Right atrium auricular region (tissue), 2 donors: ENCODE data around the gene MGA. TPM values are rescaled to one million over a fixed set of nuclear protein-coding genes. Genes with fewer than 3 reads are reported as not detected.

Experiments
- DNase-seq: peaks from one replicate; pipeline ENCODE4 v3.0.0-alpha.2; 2019; ENCODE audit warnings: low spot score
- H3K27ac ChIP-seq, 2 donors: fragments of 200-600 bp; sonication (generic); 1 replicate in 1 of 2; 2 replicates in 1 of 2; pipeline ENCODE4 v1.5.1; 2016 to 2019
- H3K27me3 ChIP-seq, 2 donors: fragments of 200-600 bp; sonication (generic); one replicate each; pipeline versions ENCODE4 v1.5.1 to v1.6.0; 2017 to 2019
- H3K36me3 ChIP-seq: fragments of 200-600 bp; sonication (generic); one replicate; pipeline ENCODE4 v1.5.1; 2016
- H3K4me1 ChIP-seq, 2 donors: fragments of 200-600 bp; sonication (generic); one replicate each; pipeline versions ENCODE4 v1.5.1 to v1.6.0; 2017 to 2019
- H3K4me3 ChIP-seq, 2 donors: fragments of 200-600 bp; sonication (generic); 1 replicate in 1 of 2; 2 replicates in 1 of 2; pipeline ENCODE4 v1.5.1; 2017 to 2019; ENCODE audit warnings: mild to moderate bottlenecking in 1 of 2, moderate library complexity in 1 of 2
- H3K9me3 ChIP-seq, 2 donors: fragments of 200-600 bp; sonication (generic); one replicate each; pipeline ENCODE4 v1.5.1; 2019
- total RNA-seq, 2 donors: library from RNA; depleted of rRNA; stranded (reverse); fragments of >200 nt; gene quantifications; one replicate each; pipeline ENCODE4 v1.1.0, GENCODE V29; 2016
- TF ChIP-seq, protein P1 (sequence below), 2 donors: fragments of 200-600 bp; sonication (generic); IDR thresholded peaks; one replicate each; pipeline ENCODE4 v1.5.1; 2019; ENCODE audit warnings: antibody characterized with exemption in 2 of 2

The MGA gene
- total RNA-seq, 2 donors from 2014 or later, result 40.1 to 40.3 TPM

DNA sequence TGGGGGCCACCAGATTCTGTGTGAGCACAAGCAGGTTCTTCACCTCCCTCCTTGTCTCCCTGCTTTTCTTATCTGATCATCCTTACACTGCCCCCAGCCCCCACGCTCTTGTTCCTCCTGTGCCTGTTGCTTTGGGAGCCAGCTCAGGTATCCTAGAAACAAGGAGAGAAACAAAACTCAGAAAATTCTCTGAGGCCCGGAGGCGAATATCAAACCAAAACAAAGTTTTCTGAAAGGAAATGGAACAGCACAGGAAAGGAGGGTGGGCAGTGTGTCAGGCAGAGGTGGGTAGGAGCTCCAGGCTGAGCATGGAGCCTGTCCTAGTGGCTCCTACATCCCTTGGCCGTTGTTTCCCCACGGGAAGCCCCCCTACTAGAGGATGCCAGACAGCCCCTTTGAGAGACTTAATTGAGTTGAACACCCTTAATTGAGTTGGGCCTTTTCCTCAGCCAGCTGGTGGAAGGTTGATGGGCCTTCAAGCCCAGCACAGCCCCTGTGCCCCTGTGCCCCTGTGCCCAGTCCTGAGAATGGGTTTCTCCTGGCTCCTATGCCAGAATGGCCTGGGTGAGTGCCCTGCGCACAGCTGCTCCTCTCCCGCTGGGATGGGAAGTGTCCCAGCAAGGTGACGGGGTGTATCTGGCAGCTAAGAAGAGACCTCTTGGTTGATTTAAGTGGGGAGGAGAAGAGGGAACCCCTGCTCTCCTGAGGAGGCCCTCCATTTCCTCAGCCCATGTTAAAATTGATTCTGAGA is 144.9 kb downstream of the MGA start:
- Histone ChIP-seq H3K36me3 (peaks cover under 1% of the 10 kb centered on the region), H3K27ac (no peak overlapping the region), H3K27me3 (no peaks in the 10 kb centered on the region), H3K4me1 (peaks cover 0 to 23% of the 10 kb centered on the region in 2 donors), H3K4me3 (no peak overlapping the region), H3K9me3 (no peaks in the 10 kb centered on the region)
- no peak for DNase-seq
- TF ChIP-seq, protein P1, sequence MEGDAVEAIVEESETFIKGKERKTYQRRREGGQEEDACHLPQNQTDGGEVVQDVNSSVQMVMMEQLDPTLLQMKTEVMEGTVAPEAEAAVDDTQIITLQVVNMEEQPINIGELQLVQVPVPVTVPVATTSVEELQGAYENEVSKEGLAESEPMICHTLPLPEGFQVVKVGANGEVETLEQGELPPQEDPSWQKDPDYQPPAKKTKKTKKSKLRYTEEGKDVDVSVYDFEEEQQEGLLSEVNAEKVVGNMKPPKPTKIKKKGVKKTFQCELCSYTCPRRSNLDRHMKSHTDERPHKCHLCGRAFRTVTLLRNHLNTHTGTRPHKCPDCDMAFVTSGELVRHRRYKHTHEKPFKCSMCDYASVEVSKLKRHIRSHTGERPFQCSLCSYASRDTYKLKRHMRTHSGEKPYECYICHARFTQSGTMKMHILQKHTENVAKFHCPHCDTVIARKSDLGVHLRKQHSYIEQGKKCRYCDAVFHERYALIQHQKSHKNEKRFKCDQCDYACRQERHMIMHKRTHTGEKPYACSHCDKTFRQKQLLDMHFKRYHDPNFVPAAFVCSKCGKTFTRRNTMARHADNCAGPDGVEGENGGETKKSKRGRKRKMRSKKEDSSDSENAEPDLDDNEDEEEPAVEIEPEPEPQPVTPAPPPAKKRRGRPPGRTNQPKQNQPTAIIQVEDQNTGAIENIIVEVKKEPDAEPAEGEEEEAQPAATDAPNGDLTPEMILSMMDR (IDR thresholded peaks at IDR 0.05), result no peak

DNA sequence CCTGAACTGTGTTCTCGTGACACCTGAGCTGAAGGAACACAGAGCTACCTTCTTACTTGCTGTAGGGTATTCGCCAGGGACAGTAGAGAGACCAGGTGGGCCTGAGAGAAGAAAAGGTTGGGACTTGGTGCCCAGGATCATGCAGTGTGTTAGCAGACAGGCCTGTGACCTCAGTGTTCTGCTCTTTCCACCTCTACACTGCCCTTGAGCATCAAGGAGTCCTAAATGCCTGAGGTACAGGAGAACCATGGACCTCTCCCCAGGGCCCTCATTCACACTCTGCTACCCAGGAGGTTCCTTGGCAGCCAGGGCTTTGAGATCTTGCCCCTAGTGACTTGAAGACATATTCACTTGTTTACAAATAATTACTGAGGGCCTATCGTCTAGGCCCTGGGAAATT is 145.5 kb downstream of the MGA start:
- H3K9me3 ChIP-seq, result no peaks in the 10 kb centered on the region
- no peaks in the 10 kb centered on the region for H3K27me3 ChIP-seq
- H3K36me3 ChIP-seq, result no peaks in the 10 kb centered on the region
- DNase-seq, result no peak
- no peak overlapping the region for H3K4me3 ChIP-seq
- peaks cover 0 to 23% of the 10 kb centered on the region in 2 donors for H3K4me1 ChIP-seq
- TF ChIP-seq, protein P1 (IDR thresholded peaks at IDR 0.05), result no peak
- H3K27ac ChIP-seq, result no peak overlapping the region

DNA sequence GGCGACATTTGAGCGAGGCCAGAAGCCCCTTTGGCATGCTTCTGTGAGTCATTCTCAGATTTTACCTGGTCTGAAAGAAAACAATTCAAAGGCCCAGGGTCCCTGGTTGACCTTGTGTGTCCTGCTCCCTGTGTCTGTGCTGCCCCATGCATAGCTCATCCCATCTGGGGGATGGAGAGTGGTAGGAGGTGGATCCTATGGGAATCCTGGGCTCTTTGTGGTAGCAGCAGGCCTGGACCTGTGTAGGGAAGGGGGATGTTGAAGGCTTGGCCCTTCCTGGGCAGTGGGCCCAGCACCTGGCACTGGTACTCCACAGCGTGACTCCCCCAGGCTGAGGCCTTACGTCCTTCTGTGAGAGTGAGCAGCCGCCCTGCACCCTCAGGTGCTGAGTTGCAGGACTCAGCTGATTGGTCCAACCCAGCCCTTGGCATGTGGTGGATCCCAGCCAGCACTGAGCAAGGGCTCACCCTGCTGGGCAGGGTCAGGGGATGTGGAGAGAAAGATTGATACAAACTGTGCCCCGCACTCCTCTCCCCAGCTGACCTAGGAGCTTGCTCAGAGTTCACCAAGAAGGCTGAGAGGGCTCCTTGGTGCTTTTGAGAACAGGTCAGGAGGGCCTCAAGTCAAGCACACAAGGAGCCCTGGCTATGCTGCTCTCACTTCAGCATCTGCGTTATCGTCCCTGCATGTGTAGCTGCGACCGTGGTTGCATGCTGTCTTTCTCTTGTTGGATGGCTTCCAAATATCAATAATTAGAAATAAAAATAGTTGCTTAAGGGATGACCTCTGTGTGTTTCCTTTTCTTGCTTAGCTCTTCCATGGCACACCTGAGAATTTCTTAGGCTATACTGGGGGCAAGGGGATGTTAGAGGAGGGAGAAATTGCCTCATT is 146.3 kb downstream of the MGA start:
- no peak for DNase-seq
- TF ChIP-seq, protein P1 (IDR thresholded peaks at IDR 0.05), result no peak
- no peaks in the 10 kb centered on the region for H3K9me3 ChIP-seq
- no peaks in the 10 kb centered on the region for H3K36me3 ChIP-seq
- peaks cover 0 to 23% of the 10 kb centered on the region in 2 donors for H3K4me1 ChIP-seq
- H3K27me3 ChIP-seq, result no peaks in the 10 kb centered on the region
- H3K27ac ChIP-seq, result no peak overlapping the region
- H3K4me3 ChIP-seq, result no peak overlapping the region

- H3K4me3 ChIP-seq, result no peak overlapping the region
- H3K36me3 ChIP-seq, result peaks cover 15% of the 10 kb centered on the region
- TF ChIP-seq, protein P1 (IDR thresholded peaks at IDR 0.05), result no peak
- no peak for DNase-seq
- H3K9me3 ChIP-seq, result no peaks in the 10 kb centered on the region
- no peaks in the 10 kb centered on the region for H3K27me3 ChIP-seq
- no peak overlapping the region for H3K27ac ChIP-seq
- H3K4me1 ChIP-seq, result peaks cover 0 to 21% of the 10 kb centered on the region in 2 donors
These were observed 148.9 kb downstream of the MGA start for GRCh38 chr15:41809121-41809520.

- Histone ChIP-seq H3K9me3 (no peaks in the 10 kb centered on the region), H3K4me3 (no peak overlapping the region), H3K27me3 (no peaks in the 10 kb centered on the region), H3K27ac (no peak overlapping the region), H3K4me1 (peaks cover 0 to 16% of the 10 kb centered on the region in 2 donors), H3K36me3 (peaks cover 15% of the 10 kb centered on the region)
- TF ChIP-seq, protein P1 (IDR thresholded peaks at IDR 0.05), result no peak
- DNase-seq, result no peak
These were observed 149.5 kb downstream of the MGA start for GRCh38 chr15:41809526-41810220.
